Parathyroid adenoma (tissue), 2 donors: ENCODE data around the gene PLCXD3.

Experiments
- H2AFZ ChIP-seq: fragments of 300-600 bp; sonication (generic); one replicate; pipeline ENCODE4 v1.7.0; 2017; ENCODE audit warnings: antibody characterized with exemption, mild to moderate bottlenecking
- H3K27ac ChIP-seq: fragments of 300-600 bp; sonication (generic); one replicate; pipeline ENCODE4 v1.7.0; 2017
- H3K27me3 ChIP-seq: fragments of 300-600 bp; sonication (generic); one replicate; pipeline ENCODE4 v1.7.0; 2017; ENCODE audit warnings: low read length; ENCODE audit not compliant: control insufficient read depth, insufficient read depth
- H3K36me3 ChIP-seq: fragments of 300-600 bp; sonication (generic); one replicate; pipeline ENCODE4 v1.7.0; 2017; ENCODE audit warnings: low read length; ENCODE audit not compliant: control insufficient read depth, insufficient read depth
- H3K4me1 ChIP-seq: fragments of 300-600 bp; sonication (generic); one replicate; pipeline ENCODE4 v1.7.0; 2017; ENCODE audit warnings: control low read depth
- H3K4me2 ChIP-seq: fragments of 300-600 bp; sonication (generic); one replicate; pipeline ENCODE4 v1.7.0; 2017; ENCODE audit warnings: low read length
- H3K4me3 ChIP-seq: fragments of 300-600 bp; sonication (generic); one replicate; pipeline ENCODE4 v1.7.0; 2017; ENCODE audit warnings: low read depth, low read length
- H3K79me2 ChIP-seq: fragments of 300-600 bp; sonication (generic); one replicate; pipeline ENCODE4 v1.7.0; 2017; ENCODE audit warnings: control low read depth
- H3K9ac ChIP-seq: fragments of 300-600 bp; sonication (generic); one replicate; pipeline ENCODE4 v1.7.0; 2017; ENCODE audit warnings: mild to moderate bottlenecking
- H3K9me3 ChIP-seq: fragments of 300-600 bp; sonication (generic); one replicate; pipeline ENCODE4 v1.7.0; 2017; ENCODE audit warnings: low read length; ENCODE audit not compliant: control insufficient read depth
- TF ChIP-seq, protein P1 (sequence below): fragments of 300-600 bp; sonication (generic); IDR thresholded peaks from one replicate; pipeline ENCODE4 v1.7.0; 2017; ENCODE audit warnings: antibody characterized with exemption, mild to moderate bottlenecking
- donor health status: primary hyperparathyroidism.

The PLCXD3 gene

DNA sequence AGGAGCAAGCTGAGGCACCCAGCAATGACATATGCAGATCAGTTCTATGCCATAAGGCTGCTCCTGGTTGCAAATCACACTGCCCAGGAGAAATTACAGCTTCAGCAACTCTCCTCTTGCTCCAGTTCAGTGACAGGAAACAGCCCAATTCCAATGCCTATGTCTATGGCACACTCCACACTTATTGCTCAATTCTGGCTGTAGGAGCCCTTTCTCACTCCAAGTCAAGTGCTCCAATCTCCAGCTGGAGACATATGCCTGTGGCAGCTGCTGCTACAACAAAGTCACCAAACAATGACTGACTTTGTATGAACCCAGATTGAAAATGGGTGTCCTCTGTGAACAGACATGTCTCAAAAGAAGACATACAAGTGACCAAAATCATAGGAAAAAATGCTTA, 31.8 kb upstream of the PLCXD3 start:
- H3K79me2 ChIP-seq: no peaks in the 10 kb centered on the region
- no peak overlapping the region for H3K9ac ChIP-seq
- H3K36me3 ChIP-seq: no peaks in the 10 kb centered on the region
- H3K4me3 ChIP-seq: no peak overlapping the region
- H3K4me2 ChIP-seq: no peak overlapping the region
- H3K27ac ChIP-seq: no peak overlapping the region
- H3K9me3 ChIP-seq: no peaks in the 10 kb centered on the region
- no peaks in the 10 kb centered on the region for H3K4me1 ChIP-seq
- no peaks in the 10 kb centered on the region for H3K27me3 ChIP-seq
- TF ChIP-seq, protein P1, sequence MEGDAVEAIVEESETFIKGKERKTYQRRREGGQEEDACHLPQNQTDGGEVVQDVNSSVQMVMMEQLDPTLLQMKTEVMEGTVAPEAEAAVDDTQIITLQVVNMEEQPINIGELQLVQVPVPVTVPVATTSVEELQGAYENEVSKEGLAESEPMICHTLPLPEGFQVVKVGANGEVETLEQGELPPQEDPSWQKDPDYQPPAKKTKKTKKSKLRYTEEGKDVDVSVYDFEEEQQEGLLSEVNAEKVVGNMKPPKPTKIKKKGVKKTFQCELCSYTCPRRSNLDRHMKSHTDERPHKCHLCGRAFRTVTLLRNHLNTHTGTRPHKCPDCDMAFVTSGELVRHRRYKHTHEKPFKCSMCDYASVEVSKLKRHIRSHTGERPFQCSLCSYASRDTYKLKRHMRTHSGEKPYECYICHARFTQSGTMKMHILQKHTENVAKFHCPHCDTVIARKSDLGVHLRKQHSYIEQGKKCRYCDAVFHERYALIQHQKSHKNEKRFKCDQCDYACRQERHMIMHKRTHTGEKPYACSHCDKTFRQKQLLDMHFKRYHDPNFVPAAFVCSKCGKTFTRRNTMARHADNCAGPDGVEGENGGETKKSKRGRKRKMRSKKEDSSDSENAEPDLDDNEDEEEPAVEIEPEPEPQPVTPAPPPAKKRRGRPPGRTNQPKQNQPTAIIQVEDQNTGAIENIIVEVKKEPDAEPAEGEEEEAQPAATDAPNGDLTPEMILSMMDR: no peak
- H2AFZ ChIP-seq: no peak overlapping the region

DNA sequence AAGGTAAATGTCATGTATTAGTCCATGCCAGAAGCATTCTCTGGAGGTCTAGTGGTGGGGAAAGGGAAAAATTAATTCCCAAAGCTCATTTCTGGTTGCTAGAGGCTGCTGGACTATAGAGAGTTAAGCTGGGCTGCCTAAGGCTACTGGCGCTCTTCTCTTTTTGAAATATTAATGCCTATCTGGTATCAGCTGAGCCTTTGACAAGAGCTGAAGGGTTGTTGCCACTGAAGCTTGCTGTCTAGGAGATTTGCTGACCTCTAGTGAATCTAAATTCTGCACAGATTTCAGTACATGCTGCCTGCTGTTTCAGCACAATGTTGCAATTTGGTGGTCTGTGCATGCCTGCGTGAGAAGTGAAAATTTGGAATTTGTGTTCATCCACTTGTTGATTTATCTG, 29.1 kb upstream of the PLCXD3 start:
- no peaks in the 10 kb centered on the region for H3K79me2 ChIP-seq
- H3K4me1 ChIP-seq: no peaks in the 10 kb centered on the region
- no peak overlapping the region for H3K9ac ChIP-seq
- TF ChIP-seq, protein P1: no peak
- H3K36me3 ChIP-seq: no peaks in the 10 kb centered on the region
- no peak overlapping the region for H3K4me2 ChIP-seq
- H3K4me3 ChIP-seq: no peak overlapping the region
- no peak overlapping the region for H3K27ac ChIP-seq
- no peaks in the 10 kb centered on the region for H3K9me3 ChIP-seq
- H2AFZ ChIP-seq: no peak overlapping the region
- H3K27me3 ChIP-seq: no peaks in the 10 kb centered on the region

DNA sequence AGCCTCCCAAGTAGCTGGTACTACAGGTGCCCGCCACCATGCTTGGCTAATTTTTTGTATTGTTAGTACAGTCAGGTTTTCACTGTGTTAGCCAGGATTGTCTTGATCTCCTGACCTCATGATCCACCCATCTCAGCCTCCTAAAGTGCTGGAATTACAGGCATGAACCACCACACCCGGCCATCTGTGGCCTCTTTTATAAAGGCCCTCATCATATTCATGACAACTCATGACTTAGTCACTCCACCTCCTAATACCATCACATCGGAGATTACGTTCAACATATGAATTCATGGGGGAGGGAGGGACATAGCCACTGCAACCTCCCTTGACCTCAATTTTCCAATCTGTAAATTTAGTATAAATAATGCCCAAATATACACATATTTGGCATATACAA, 27.2 kb upstream of the PLCXD3 start:
- H3K9ac ChIP-seq: no peak overlapping the region
- H3K4me3 ChIP-seq: no peak overlapping the region
- H3K27ac ChIP-seq: no peak overlapping the region
- no peaks in the 10 kb centered on the region for H3K79me2 ChIP-seq
- H3K4me1 ChIP-seq: no peaks in the 10 kb centered on the region
- H2AFZ ChIP-seq: no peak overlapping the region
- H3K27me3 ChIP-seq: no peaks in the 10 kb centered on the region
- TF ChIP-seq, protein P1: no peak
- H3K36me3 ChIP-seq: no peaks in the 10 kb centered on the region
- no peak overlapping the region for H3K4me2 ChIP-seq
- no peaks in the 10 kb centered on the region for H3K9me3 ChIP-seq

DNA sequence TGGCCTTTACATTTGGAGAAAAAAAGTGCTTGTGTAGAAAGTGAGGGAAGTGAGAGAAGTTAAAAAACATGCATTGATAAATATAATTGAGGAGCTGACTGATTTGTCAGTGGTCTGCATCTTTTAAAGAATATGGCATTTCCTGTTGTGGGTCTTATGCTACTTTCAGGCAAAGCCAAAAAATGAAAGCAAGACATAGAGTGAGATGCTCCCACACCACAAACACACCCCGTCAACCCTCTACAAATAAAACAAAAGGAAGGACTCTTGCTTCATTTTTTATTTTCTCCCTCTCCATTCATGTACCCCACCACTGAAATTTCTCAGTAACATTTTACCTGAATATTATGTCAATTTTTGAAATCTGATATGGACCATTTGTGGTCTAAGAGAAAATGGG, 22.1 kb upstream of the PLCXD3 start:
- no peaks in the 10 kb centered on the region for H3K27me3 ChIP-seq
- no peaks in the 10 kb centered on the region for H3K36me3 ChIP-seq
- no peaks in the 10 kb centered on the region for H3K4me1 ChIP-seq
- H3K9ac ChIP-seq: no peak overlapping the region
- no peaks in the 10 kb centered on the region for H3K9me3 ChIP-seq
- no peak overlapping the region for H3K4me3 ChIP-seq
- H3K27ac ChIP-seq: no peak overlapping the region
- no peaks in the 10 kb centered on the region for H3K79me2 ChIP-seq
- H2AFZ ChIP-seq: no peak overlapping the region
- no peak overlapping the region for H3K4me2 ChIP-seq
- TF ChIP-seq, protein P1: no peak

DNA sequence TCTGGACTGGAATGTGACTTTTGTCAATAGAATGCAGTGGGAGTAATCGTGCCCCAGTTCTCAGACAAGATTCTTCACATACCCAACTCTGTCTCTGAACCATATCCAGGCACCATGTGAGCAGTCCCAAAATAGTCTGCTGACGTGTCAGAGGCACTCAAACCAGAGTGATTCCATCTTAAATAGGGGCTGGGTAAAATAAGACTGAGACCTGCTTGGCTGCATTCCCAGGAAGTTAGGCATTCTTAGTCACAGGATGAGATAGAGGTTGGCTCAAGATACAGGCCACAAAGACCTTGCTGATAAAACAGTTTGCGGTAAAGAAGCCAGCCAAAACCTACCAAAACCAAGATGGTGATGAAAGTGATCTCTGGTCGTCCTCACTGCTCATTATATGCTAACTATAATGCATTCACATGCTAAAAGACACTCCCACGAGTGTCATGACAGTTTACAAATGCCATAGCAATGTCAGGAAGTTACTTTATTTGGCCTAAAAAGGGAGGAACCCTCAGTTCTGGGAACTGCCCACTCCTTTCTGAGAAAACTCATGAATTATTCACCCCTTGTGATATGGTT, 16.9 kb upstream of the PLCXD3 start:
- Histone ChIP-seq H2AFZ (peak overlapping the region; percentile 17), H3K36me3 (no peaks in the 10 kb centered on the region), H3K4me3 (no peak overlapping the region), H3K9me3 (no peaks in the 10 kb centered on the region), H3K79me2 (no peaks in the 10 kb centered on the region), H3K9ac (no peak overlapping the region), H3K4me1 (no peaks in the 10 kb centered on the region), H3K27ac (no peak overlapping the region), H3K27me3 (no peaks in the 10 kb centered on the region), H3K4me2 (no peak overlapping the region)
- TF ChIP-seq, protein P1: no peak
